GM23338 (cell line): ENCODE measurements around the gene SFXN5. TPM values are rescaled to one million over a fixed set of nuclear protein-coding genes. Genes with fewer than 3 reads are reported as not detected.

Experiments used
- ATAC-seq: fragments of 200-7000 bp; cut with Tn5 transposase; 3 replicates; pipeline ENCODE4 v1.9.1; 2020
- DNase-seq: peaks from one replicate; pipeline ENCODE4 v3.0.0-alpha.2; 2015; ENCODE audit warnings: low spot score
- H2AFZ ChIP-seq: fragments of 200-600 bp; sonication (generic); 2 replicates; pipeline ENCODE4 v1.8.0; 2016; ENCODE audit warnings: antibody characterized with exemption, mild to moderate bottlenecking, moderate library complexity
- H3F3A ChIP-seq: fragments of 200-600 bp; sonication (generic); replicated peaks from 2 replicates; pipeline ENCODE4 v1.8.0; 2017; ENCODE audit warnings: antibody characterized with exemption, mixed run types, low read depth
- H3K27ac ChIP-seq: fragments of 200-600 bp; sonication (generic); 2 replicates; pipeline ENCODE4 v1.6.1; 2016; ENCODE audit warnings: low read depth
- H3K27me3 ChIP-seq: fragments of 200-600 bp; sonication (generic); 2 replicates; pipeline ENCODE4 v1.8.0; 2016; ENCODE audit warnings: mild to moderate bottlenecking, mixed run types, moderate library complexity; ENCODE audit not compliant: insufficient read depth
- H3K36me3 ChIP-seq: fragments of 200-600 bp; sonication (generic); 2 replicates; pipeline ENCODE4 v1.8.0; 2016; ENCODE audit warnings: mild to moderate bottlenecking; ENCODE audit not compliant: insufficient read depth
- H3K4me1 ChIP-seq: fragments of 200-600 bp; sonication (generic); 2 replicates; pipeline ENCODE4 v1.8.0; 2016; ENCODE audit warnings: mild to moderate bottlenecking, moderate library complexity; ENCODE audit not compliant: insufficient read depth
- H3K4me2 ChIP-seq: fragments of 200-600 bp; sonication (generic); 2 replicates; pipeline ENCODE4 v1.7.1; 2017; ENCODE audit warnings: mixed run types
- H3K4me3 ChIP-seq: fragments of 200-600 bp; sonication (generic); 2 replicates; pipeline ENCODE4 v1.6.1; 2016; ENCODE audit warnings: mixed run types
- H3K79me2 ChIP-seq: fragments of 200-600 bp; sonication (generic); replicated peaks from 2 replicates; pipeline ENCODE4 v1.8.0; 2017; ENCODE audit warnings: mild to moderate bottlenecking; ENCODE audit not compliant: insufficient read depth
- H3K9me2 ChIP-seq: fragments of 200-600 bp; sonication (generic); 2 replicates; pipeline ENCODE4 v1.8.0; 2017; ENCODE audit not compliant: insufficient read depth
- H4K20me1 ChIP-seq: fragments of 200-600 bp; sonication (generic); replicated peaks from 2 replicates; pipeline ENCODE4 v1.8.0; 2017; ENCODE audit warnings: mild to moderate bottlenecking; ENCODE audit not compliant: insufficient read depth
- H3K27ac Mint-ChIP-seq: 2 replicates; pipeline ENCODE4 v1.8.0; 2020; ENCODE audit warnings: inconsistent platforms, mild to moderate bottlenecking, moderate library complexity, mixed read lengths
- H3K27me3 Mint-ChIP-seq: 3 replicates; pipeline ENCODE4 v1.8.0; 2022; ENCODE audit warnings: low read depth, mild to moderate bottlenecking, moderate library complexity, mixed read lengths, inconsistent platforms; ENCODE audit not compliant: insufficient read depth, poor library complexity
- H3K36me3 Mint-ChIP-seq: 3 replicates; pipeline ENCODE4 v1.8.0; 2021; ENCODE audit warnings: low read depth, mild to moderate bottlenecking, inconsistent platforms, moderate library complexity, mixed read lengths
- H3K4me1 Mint-ChIP-seq: 3 replicates; pipeline ENCODE4 v1.8.0; 2020; ENCODE audit warnings: mild to moderate bottlenecking, inconsistent platforms, mixed read lengths
- H3K4me3 Mint-ChIP-seq: 3 replicates; pipeline ENCODE4 v1.8.0; 2021; ENCODE audit warnings: moderate library complexity, mild to moderate bottlenecking, inconsistent platforms, mixed read lengths
- H3K9me3 Mint-ChIP-seq: 3 replicates; pipeline ENCODE4 v1.8.0; 2020; ENCODE audit warnings: moderate library complexity, mild to moderate bottlenecking, inconsistent platforms, mixed read lengths
- CREB1 ChIP-seq: fragments of 250-450 bp; sonication (Bioruptor Pico); IDR thresholded peaks from 2 replicates; pipeline ENCODE4 v1.5.0; 2020; ENCODE audit warnings: low read depth, mild to moderate bottlenecking, moderate library complexity
- EZH2 ChIP-seq: fragments of 200-600 bp; sonication (generic); IDR thresholded peaks from one replicate; pipeline ENCODE4 v1.8.0; 2017; ENCODE audit warnings: antibody characterized with exemption, mild to moderate bottlenecking, low read depth; ENCODE audit not compliant: unreplicated experiment
- EZH2phosphoT487 ChIP-seq: fragments of 200-600 bp; sonication (generic); IDR thresholded peaks from one replicate; pipeline ENCODE4 v1.8.1; 2018; ENCODE audit warnings: antibody characterized with exemption; ENCODE audit not compliant: unreplicated experiment
- JUNB ChIP-seq: IDR thresholded peaks from one replicate; pipeline ENCODE4 v1.6.1; 2016; ENCODE audit warnings: antibody characterized with exemption; ENCODE audit not compliant: unreplicated experiment
- NANOG ChIP-seq: IDR thresholded peaks from 2 replicates; pipeline ENCODE4 v1.6.1; 2016; ENCODE audit warnings: antibody characterized with exemption, borderline replicate concordance
- POLR2AphosphoS5 ChIP-seq: IDR thresholded peaks from 2 replicates; pipeline ENCODE4 v1.6.1; 2016; ENCODE audit warnings: antibody characterized with exemption, low read depth
- STAT1 ChIP-seq: IDR thresholded peaks from one replicate; pipeline ENCODE4 v1.6.1; 2016; ENCODE audit warnings: antibody characterized with exemption; ENCODE audit not compliant: unreplicated experiment
- ZNF114 ChIP-seq: fragments of 250-450 bp; sonication (Bioruptor Pico); IDR thresholded peaks from 2 replicates; pipeline ENCODE4 v1.5.0; 2020; ENCODE audit warnings: mild to moderate bottlenecking, moderate library complexity
- ZNF331 ChIP-seq: fragments of 250-450 bp; sonication (Bioruptor Pico); IDR thresholded peaks from 2 replicates; pipeline ENCODE4 v1.5.0; 2020; ENCODE audit warnings: low read depth, mild to moderate bottlenecking, moderate library complexity
- polyA plus RNA-seq: library from polyadenylated mRNA; unstranded; fragments of >200 nt; fragmentation: Nextera tagmentation; extraction: Ambion mirVana; gene quantifications from 2 replicates; pipeline ENCODE4 v1.2.1, GENCODE V29; 2016
- total RNA-seq: library from RNA; depleted of rRNA; stranded (reverse); fragments of >200 nt; shearing (Covaris generic); gene quantifications from 2 replicates; pipeline ENCODE4 v1.2.3, GENCODE V29; 2014
- TF ChIP-seq, protein P1 (sequence below): IDR thresholded peaks from 2 replicates; pipeline ENCODE4 v1.6.1; 2016; ENCODE audit warnings: antibody characterized with exemption
- TF ChIP-seq, protein P2 (sequence below), 2 experiments: fragments of 200-600 bp in 1 of 2; sonication (generic) in 1 of 2; conservative IDR thresholded peaks; 2 replicates each; pipeline versions ENCODE4 v1.5.1 to v1.6.1; 2016 to 2017; ENCODE audit warnings: antibody characterized with exemption in 2 of 2, low read depth in 2 of 2, mild to moderate bottlenecking in 2 of 2, moderate library complexity in 1 of 2
- TF ChIP-seq, protein P3 (sequence below): IDR thresholded peaks from one replicate; pipeline ENCODE4 v1.6.1; 2018; ENCODE audit warnings: antibody characterized with exemption; ENCODE audit not compliant: unreplicated experiment

The SFXN5 gene
- total and polyA plus RNA-seq, 2 experiments from 2014 or later = 23.6 to 25.8 TPM

DNA sequence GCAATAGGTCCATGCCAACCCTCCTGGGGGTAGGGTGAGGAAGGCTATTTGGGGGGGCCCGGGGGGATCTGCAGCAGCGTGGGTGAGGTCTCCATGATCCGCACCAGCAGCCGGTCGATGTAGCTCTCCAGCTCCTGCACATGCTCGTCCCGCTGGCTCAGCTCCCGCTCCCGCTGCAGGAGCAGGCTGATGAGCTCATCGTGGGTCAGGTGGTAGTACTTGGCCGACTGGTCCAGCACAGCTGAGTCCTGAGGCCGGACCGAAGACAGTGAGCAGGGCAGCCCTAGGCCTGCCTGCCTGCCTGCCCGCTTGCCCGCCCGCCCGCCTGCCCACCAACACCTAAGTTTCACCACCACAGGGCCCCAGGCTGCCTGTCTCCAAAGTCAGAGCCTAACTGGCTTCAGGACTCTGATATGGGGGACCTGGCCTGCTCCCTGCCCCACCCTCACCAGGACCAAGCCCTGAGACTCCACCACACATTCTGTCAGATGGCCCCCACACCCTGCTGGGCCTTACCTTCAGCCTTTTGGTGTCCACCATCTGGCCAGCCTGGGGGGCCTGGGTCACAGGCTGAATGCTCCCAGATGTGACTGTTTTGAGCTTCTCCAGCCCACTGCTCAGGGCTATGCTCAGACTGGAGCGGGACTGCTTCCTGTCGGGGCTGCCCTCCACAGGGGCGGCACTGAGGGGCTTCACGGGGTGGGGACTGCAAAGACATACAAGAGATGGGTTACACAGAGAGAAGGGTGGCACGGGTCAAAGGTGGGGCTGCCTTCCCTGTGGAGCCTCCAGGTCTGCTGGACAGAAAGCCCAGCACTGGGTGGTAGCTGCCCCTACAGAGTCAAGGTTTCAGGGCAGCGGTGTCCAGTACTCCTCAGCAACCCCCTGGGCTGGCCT, 4.2 kb upstream of the SFXN5 start:
- H3K9me3 Mint-ChIP-seq = no peaks in the 10 kb centered on the region
- no peak overlapping the region for H3K4me3 Mint-ChIP-seq
- H3K27ac ChIP-seq = no peak overlapping the region
- H3K27me3 ChIP-seq = no peaks in the 10 kb centered on the region
- no peak overlapping the region for H3K4me2 ChIP-seq
- ATAC-seq = no peak
- no peaks in the 10 kb centered on the region for H3K36me3 ChIP-seq
- H4K20me1 ChIP-seq = no peaks in the 10 kb centered on the region; the same call in 1 of the 2 replicates
- no peaks in the 10 kb centered on the region; the same call in 2 of the 3 replicates for H3K36me3 Mint-ChIP-seq
- TF ChIP-seq ZNF114 (CRISPR knock-in tag) (no peak), JUNB (no peak), NANOG (no peak), CREB1 (CRISPR knock-in tag) (no peak), EZH2 (no peak), POLR2AphosphoS5 (no peak), ZNF331 (no peak), EZH2phosphoT487 (no peak), STAT1 (no peak)
- TF ChIP-seq, protein P1, sequence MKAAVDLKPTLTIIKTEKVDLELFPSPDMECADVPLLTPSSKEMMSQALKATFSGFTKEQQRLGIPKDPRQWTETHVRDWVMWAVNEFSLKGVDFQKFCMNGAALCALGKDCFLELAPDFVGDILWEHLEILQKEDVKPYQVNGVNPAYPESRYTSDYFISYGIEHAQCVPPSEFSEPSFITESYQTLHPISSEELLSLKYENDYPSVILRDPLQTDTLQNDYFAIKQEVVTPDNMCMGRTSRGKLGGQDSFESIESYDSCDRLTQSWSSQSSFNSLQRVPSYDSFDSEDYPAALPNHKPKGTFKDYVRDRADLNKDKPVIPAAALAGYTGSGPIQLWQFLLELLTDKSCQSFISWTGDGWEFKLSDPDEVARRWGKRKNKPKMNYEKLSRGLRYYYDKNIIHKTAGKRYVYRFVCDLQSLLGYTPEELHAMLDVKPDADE = no peak
- TF ChIP-seq, protein P2, sequence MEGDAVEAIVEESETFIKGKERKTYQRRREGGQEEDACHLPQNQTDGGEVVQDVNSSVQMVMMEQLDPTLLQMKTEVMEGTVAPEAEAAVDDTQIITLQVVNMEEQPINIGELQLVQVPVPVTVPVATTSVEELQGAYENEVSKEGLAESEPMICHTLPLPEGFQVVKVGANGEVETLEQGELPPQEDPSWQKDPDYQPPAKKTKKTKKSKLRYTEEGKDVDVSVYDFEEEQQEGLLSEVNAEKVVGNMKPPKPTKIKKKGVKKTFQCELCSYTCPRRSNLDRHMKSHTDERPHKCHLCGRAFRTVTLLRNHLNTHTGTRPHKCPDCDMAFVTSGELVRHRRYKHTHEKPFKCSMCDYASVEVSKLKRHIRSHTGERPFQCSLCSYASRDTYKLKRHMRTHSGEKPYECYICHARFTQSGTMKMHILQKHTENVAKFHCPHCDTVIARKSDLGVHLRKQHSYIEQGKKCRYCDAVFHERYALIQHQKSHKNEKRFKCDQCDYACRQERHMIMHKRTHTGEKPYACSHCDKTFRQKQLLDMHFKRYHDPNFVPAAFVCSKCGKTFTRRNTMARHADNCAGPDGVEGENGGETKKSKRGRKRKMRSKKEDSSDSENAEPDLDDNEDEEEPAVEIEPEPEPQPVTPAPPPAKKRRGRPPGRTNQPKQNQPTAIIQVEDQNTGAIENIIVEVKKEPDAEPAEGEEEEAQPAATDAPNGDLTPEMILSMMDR (conservative IDR thresholded peaks at IDR 0.05; ENCODE audit: low read depth in 2 of 2) = no peak
- TF ChIP-seq, protein P3, sequence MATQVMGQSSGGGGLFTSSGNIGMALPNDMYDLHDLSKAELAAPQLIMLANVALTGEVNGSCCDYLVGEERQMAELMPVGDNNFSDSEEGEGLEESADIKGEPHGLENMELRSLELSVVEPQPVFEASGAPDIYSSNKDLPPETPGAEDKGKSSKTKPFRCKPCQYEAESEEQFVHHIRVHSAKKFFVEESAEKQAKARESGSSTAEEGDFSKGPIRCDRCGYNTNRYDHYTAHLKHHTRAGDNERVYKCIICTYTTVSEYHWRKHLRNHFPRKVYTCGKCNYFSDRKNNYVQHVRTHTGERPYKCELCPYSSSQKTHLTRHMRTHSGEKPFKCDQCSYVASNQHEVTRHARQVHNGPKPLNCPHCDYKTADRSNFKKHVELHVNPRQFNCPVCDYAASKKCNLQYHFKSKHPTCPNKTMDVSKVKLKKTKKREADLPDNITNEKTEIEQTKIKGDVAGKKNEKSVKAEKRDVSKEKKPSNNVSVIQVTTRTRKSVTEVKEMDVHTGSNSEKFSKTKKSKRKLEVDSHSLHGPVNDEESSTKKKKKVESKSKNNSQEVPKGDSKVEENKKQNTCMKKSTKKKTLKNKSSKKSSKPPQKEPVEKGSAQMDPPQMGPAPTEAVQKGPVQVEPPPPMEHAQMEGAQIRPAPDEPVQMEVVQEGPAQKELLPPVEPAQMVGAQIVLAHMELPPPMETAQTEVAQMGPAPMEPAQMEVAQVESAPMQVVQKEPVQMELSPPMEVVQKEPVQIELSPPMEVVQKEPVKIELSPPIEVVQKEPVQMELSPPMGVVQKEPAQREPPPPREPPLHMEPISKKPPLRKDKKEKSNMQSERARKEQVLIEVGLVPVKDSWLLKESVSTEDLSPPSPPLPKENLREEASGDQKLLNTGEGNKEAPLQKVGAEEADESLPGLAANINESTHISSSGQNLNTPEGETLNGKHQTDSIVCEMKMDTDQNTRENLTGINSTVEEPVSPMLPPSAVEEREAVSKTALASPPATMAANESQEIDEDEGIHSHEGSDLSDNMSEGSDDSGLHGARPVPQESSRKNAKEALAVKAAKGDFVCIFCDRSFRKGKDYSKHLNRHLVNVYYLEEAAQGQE = no peak
- no peak overlapping the region for H3K4me3 ChIP-seq
- H3K9me2 ChIP-seq = no peaks in the 10 kb centered on the region
- H3K27ac Mint-ChIP-seq = no peak overlapping the region
- peaks cover 20% of the 10 kb centered on the region for H3K27me3 Mint-ChIP-seq
- H3F3A ChIP-seq = no peaks in the 10 kb centered on the region
- H2AFZ ChIP-seq = no peak overlapping the region
- peaks cover 3% of the 10 kb centered on the region; the same call in 1 of the 2 replicates for H3K4me1 ChIP-seq
- H3K4me1 Mint-ChIP-seq = peaks cover 4% of the 10 kb centered on the region
- no peak for DNase-seq
- H3K79me2 ChIP-seq = no peaks in the 10 kb centered on the region
